Activated T-helper 1 cell treated with anti-CD3 and anti-CD28 coated beads, Interleukin-2, amount 50 U/mL, for 16 hours (primary cell): ENCODE results near the gene KDM3A.
"Not testable (repeated sequence)": the region's sequence is repeated elsewhere in the genome, so short reads cannot be mapped to it uniquely, and the experiment has no call there.

Experiments
- DNase-seq, 2 donors: peaks; one replicate each; pipeline ENCODE4 v3.0.0-alpha.2; 2020; ENCODE audit warnings: low read depth in 1 of 2, low spot score in 1 of 2

Gene KDM3A

GRCh38 chr2:86471637-86472036 lies 30.5 kb downstream of the KDM3A start:
- no peak for DNase-seq

- DNase-seq = no peak
These were observed 34.9 kb downstream of the KDM3A start for GRCh38 chr2:86476092-86476491.

GRCh38 chr2:86476918-86477317 lies 35.7 kb downstream of the KDM3A start:
- DNase-seq = no peak

- DNase-seq = no peak
These were observed 36.2 kb downstream of the KDM3A start for GRCh38 chr2:86477349-86477748.

GRCh38 chr2:86480105-86480504 lies 38.9 kb downstream of the KDM3A start:
- DNase-seq = no peak

GRCh38 chr2:86482034-86482433 lies 40.9 kb downstream of the KDM3A start:
- no peak for DNase-seq

GRCh38 chr2:86484385-86484784 lies 43.2 kb downstream of the KDM3A start:
- DNase-seq = no peak

GRCh38 chr2:86485103-86485502 lies 43.9 kb downstream of the KDM3A start:
- no peak for DNase-seq

GRCh38 chr2:86485802-86486201 lies 44.6 kb downstream of the KDM3A start:
- no peak for DNase-seq

- DNase-seq = no peak
These were observed 45.9 kb downstream of the KDM3A start for GRCh38 chr2:86487062-86487461.

GRCh38 chr2:86488561-86489250 lies 47.5 kb downstream of the KDM3A start:
- DNase-seq = no peak

GRCh38 chr2:86489542-86489941 lies 48.4 kb downstream of the KDM3A start:
- no peak for DNase-seq

- DNase-seq = no peak
These were observed 49.1 kb downstream of the KDM3A start for GRCh38 chr2:86490245-86490644.

- DNase-seq = no peak
These were observed 49.9 kb downstream of the KDM3A start for GRCh38 chr2:86491088-86491487.

- DNase-seq = no peak
These were observed 50.9 kb downstream of the KDM3A start for GRCh38 chr2:86492048-86492453.

GRCh38 chr2:86496391-86496790 lies 55.2 kb downstream of the KDM3A start:
- not testable (repeated sequence) for DNase-seq

- DNase-seq = no peak
These were observed 57.5 kb downstream of the KDM3A start for GRCh38 chr2:86498468-86499260.

GRCh38 chr2:86499326-86499725 lies 58.2 kb downstream of the KDM3A start:
- DNase-seq = no peak

- no peak for DNase-seq
These were observed 59.3 kb downstream of the KDM3A start for GRCh38 chr2:86500325-86501083.

GRCh38 chr2:86507600-86507999 lies 66.4 kb downstream of the KDM3A start:
- DNase-seq = no peak

GRCh38 chr2:86510436-86510933 lies 69.3 kb downstream of the KDM3A start:
- DNase-seq = no peak

GRCh38 chr2:86512034-86512433 lies 70.9 kb downstream of the KDM3A start:
- no peak for DNase-seq
